Measurements from ENCODE around the gene MOB4. TPM values are rescaled to one million over a fixed set of nuclear protein-coding genes. Genes with fewer than 3 reads are reported as not detected.

MOB4 gene
- total RNA-seq, 1 donor from 2014 or later: 21.3 TPM

GRCh38 chr2:197513915-197514314, 2.0 kb upstream of the MOB4 start:
- H3K27ac ChIP-seq: no peak overlapping the region

GRCh38 chr2:197514754-197515153, 1.1 kb upstream of the MOB4 start:
- no peak for TF ChIP-seq CTCF (IDR thresholded peaks at IDR 0.05)
- intact Hi-C loops (cut with DNase I): no loop called here
- no peak for DNase-seq
- H3K9me3 ChIP-seq: no peaks in the 10 kb centered on the region
- peak overlapping the region; percentile 95 for H3K27ac ChIP-seq
- peak overlapping the region; percentile 93 for H3K4me3 ChIP-seq
- H3K4me1 ChIP-seq: peaks cover 25% of the 10 kb centered on the region
- no peaks in the 10 kb centered on the region for H3K36me3 ChIP-seq
- ATAC-seq: no peak
- H3K27me3 ChIP-seq (ENCODE audit: low read depth): no peaks in the 10 kb centered on the region

More at GRCh38 chr2:197513915-197514314, 2.0 kb upstream of the MOB4 start:
- no peak for TF ChIP-seq CTCF (IDR thresholded peaks at IDR 0.05)
- DNase-seq (no peak), ATAC-seq (no peak)
- H3K27me3 ChIP-seq (ENCODE audit: low read depth): no peaks in the 10 kb centered on the region
- H3K9me3 ChIP-seq: no peaks in the 10 kb centered on the region
- no peak overlapping the region for H3K4me3 ChIP-seq
- intact Hi-C loops (cut with DNase I): no loop called here
- no peaks in the 10 kb centered on the region for H3K36me3 ChIP-seq
- H3K4me1 ChIP-seq: peaks cover 21% of the 10 kb centered on the region

- Histone ChIP-seq H3K27me3 (ENCODE audit: low read depth) (no peaks in the 10 kb centered on the region), H3K4me1 (peaks cover 30% of the 10 kb centered on the region), H3K36me3 (peaks cover 3% of the 10 kb centered on the region), H3K4me3 (peak overlapping the region; percentile 93), H3K27ac (peak overlapping the region; percentile 95), H3K9me3 (no peaks in the 10 kb centered on the region)
- no peak for TF ChIP-seq CTCF (IDR thresholded peaks at IDR 0.05)
- intact Hi-C loops (cut with DNase I): no loop called here
- DNase-seq (no peak), ATAC-seq (peak in 1 of 2 donors; percentile 1)
These were observed 539 bp upstream of the MOB4 start for GRCh38 chr2:197515315-197515738.

- DNase-seq (no peak), ATAC-seq (peak; percentile 31 to 56)
- Histone ChIP-seq H3K27ac (peak overlapping the region; percentile 95), H3K9me3 (no peaks in the 10 kb centered on the region), H3K36me3 (peaks cover 4% of the 10 kb centered on the region), H3K4me3 (peak overlapping the region; percentile 93), H3K27me3 (ENCODE audit: low read depth) (no peaks in the 10 kb centered on the region), H3K4me1 (peaks cover 30% of the 10 kb centered on the region)
- TF ChIP-seq CTCF (IDR thresholded peaks at IDR 0.05): no peak
- intact Hi-C loops (cut with DNase I): no loop called here
These were observed 511 bp downstream of the MOB4 start for GRCh38 chr2:197516393-197516761.

GRCh38 chr2:197517150-197517549, 1.3 kb downstream of the MOB4 start:
- Histone ChIP-seq H3K27ac (no peak overlapping the region), H3K36me3 (peaks cover 4% of the 10 kb centered on the region), H3K4me3 (peak overlapping the region; percentile 93), H3K27me3 (ENCODE audit: low read depth) (no peaks in the 10 kb centered on the region), H3K9me3 (no peaks in the 10 kb centered on the region), H3K4me1 (peaks cover 30% of the 10 kb centered on the region)
- intact Hi-C loops (cut with DNase I): no loop called here
- ATAC-seq (no peak), DNase-seq (no peak)
- no peak for TF ChIP-seq CTCF (IDR thresholded peaks at IDR 0.05)

GRCh38 chr2:197538412-197538811, 22.5 kb downstream of the MOB4 start:
- H3K27ac ChIP-seq: no peak overlapping the region
- no peaks in the 10 kb centered on the region for H3K9me3 ChIP-seq
- no peak overlapping the region for H3K4me3 ChIP-seq
- no peaks in the 10 kb centered on the region for H3K27me3 ChIP-seq (ENCODE audit: low read depth)
- ATAC-seq (no peak), DNase-seq (no peak)
- H3K4me1 ChIP-seq: no peaks in the 10 kb centered on the region
- peaks cover 64% of the 10 kb centered on the region for H3K36me3 ChIP-seq
- intact Hi-C loops (cut with DNase I): no loop called here
- TF ChIP-seq CTCF (IDR thresholded peaks at IDR 0.05): no peak

All from lower lobe of right lung (tissue), 2 donors.